Suprapubic skin (tissue), 4 donors: ENCODE measurements around the gene A3GALT2.

Experiments
- CTCF ChIP-seq, 2 donors: fragments of 200-600 bp in 1 of 2; fragments of 450-650 bp in 1 of 2; sonication (generic) in 1 of 2; IDR thresholded peaks; one replicate each; pipeline ENCODE4 v1.5.1; 2016 to 2019; ENCODE audit warnings: antibody characterized with exemption in 2 of 2, mild to moderate bottlenecking in 1 of 2, moderate library complexity in 1 of 2
- POLR2A ChIP-seq, 2 donors: fragments of 450-650 bp; IDR thresholded peaks; one replicate each; pipeline ENCODE4 v1.6.1; 2017; ENCODE audit warnings: antibody characterized with exemption in 2 of 2, mild to moderate bottlenecking in 2 of 2, moderate library complexity in 2 of 2
- POLR2AphosphoS5 ChIP-seq, 3 donors: sonication (generic); formaldehyde crosslinking; IDR thresholded peaks; one replicate each; pipeline ENCODE4 v1.6.1; 2017; ENCODE audit warnings: antibody characterized with exemption in 3 of 3

- TF ChIP-seq CTCF (IDR thresholded peaks at IDR 0.05) (no peak), POLR2A (IDR thresholded peaks at IDR 0.05) (no peak), POLR2AphosphoS5 (IDR thresholded peaks at IDR 0.05) (no peak)
Observed at GRCh38 chr1:33366762-33367484, 46.0 kb upstream of the A3GALT2 start.
